CD4-positive, alpha-beta T cell treated with Interleukin-15 for 1 hour (primary cell): ENCODE results near the gene ESAM.

Experiments
- DNase-seq: peaks from one replicate; pipeline ENCODE4 v3.0.0-alpha.2; 2020

Gene ESAM

DNA sequence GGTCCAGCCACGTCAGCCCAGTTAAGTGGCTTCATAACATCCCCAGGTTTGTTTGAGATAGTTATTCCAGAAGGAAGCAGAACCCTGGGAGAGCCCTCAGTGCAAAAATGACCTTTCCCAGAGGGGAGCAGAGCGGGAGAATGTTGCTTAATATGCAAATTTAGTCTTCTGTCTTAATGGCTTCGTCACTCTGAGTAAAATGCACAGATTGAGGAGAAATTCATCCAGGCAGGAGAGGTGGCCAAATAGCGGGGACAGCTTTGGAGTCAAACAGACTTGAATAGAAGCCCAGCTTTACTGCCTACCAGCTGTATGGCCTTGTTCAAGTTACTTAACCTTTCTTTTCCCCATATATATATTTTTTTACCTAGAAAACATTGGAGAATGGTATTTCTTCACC is 34.6 kb downstream of the ESAM start:
- no peak for DNase-seq

DNA sequence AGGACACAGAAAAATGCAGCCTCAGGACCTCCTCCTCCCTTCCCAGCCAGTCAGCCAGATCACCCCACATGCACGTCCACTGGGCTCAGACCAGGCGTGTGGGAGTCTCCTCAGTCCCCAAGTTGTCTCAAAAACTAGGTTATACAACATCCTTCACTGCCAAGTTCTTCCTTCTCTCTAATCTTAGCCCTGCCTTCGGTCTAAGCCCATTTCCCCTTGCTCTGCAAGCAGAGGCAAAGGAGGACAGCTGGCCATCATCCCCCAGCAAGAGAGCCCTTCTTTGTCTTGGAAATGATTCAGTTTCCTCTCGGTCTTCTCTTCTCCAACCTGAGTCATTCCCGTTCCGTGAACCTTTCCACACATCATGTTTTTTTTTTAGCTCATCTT is 36.4 kb downstream of the ESAM start:
- no peak for DNase-seq

DNA sequence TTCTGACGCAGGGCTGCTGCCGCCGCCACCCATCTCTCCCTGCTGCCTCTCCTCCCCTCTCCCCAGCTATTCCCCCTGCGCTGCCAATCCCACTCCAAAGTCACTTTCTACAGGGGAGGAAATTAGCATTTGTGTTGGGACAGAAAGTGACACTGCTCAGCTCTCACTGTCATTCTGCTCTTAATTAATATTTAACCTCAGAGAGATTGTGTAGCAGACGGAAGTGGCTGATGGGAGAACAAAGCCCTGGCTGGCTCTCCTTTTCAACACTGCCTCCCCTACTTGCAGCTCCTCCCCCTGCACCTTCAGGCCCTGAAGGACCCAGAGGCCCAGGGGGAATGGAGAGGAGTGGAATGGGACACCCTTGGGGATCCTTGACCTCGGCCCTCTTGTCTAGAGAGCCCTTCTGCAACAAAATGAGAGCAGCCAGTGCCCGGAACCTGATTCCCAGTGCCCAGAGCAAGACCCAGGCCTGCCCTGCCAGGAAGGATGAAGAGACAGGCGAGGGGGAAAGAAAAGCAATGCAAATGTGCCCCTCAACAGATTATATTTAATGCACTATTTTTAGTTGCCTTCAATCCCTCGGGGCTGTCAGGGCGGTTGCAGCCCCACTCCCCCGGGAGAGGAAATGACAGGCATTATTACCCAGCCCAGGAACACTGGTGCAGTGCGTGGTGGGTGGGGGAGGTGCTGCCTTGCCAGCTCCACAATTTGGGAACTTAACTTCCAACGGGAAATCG is 36.9 kb downstream of the ESAM start:
- no peak for DNase-seq

DNA sequence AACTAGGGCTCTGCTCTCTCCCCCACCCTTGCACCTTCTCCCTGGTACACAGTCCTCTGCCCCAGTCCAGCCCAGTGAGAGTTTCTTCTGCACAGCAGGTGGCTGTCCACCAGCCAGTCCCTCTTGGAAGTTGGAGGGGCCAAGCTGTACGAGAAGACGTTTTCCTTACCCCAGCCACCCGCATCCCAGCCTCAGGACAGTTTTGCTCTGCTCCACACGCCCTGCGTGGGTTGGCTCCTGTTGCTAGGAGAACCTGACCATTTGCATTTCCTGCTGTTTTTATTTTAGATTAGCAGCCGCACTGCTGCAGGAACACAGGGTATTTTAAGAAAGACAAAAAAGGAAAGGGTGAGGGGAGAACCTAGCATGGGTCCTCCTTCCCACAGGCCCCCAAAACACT is 39.9 kb downstream of the ESAM start:
- DNase-seq, result no peak

DNA sequence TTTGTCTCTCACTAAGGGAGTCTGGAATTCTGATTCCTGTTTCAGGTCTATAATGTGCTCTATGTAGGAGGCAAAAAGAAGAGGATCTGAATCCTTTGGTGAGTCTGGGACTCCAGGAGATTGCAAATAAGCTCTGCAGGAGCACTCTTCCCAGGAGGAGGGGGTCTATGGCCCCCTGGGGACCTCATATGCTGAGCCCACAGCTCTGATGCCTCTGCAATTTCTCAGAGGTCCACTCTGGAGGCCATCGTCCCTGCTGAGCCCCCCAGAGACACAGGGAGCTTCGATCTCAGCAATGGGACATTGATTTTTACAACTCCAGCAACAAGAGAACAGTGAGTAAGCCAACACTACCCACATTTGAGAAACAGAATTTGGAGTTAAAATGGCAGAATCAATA is 42.6 kb downstream of the ESAM start:
- no peak for DNase-seq

DNA sequence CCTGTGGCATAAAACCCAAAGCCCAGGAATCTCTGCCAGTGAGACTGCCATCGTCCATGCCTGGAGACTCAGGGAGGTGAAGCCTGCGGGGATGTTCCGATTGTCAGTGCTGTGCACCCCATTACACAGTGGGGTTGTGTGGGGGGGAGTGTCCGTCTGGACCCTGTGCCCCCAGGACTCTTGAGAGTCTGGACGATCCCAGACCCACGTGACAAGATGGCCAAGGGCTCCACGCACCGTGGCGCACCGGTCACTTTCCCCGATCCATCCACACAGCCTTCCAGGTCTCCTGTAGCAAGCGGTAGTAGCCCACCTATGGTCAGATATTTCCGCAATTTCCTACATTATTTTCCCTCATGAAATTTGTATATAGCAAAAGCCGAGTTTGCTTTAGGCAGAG is 43.3 kb downstream of the ESAM start:
- DNase-seq, result no peak

DNA sequence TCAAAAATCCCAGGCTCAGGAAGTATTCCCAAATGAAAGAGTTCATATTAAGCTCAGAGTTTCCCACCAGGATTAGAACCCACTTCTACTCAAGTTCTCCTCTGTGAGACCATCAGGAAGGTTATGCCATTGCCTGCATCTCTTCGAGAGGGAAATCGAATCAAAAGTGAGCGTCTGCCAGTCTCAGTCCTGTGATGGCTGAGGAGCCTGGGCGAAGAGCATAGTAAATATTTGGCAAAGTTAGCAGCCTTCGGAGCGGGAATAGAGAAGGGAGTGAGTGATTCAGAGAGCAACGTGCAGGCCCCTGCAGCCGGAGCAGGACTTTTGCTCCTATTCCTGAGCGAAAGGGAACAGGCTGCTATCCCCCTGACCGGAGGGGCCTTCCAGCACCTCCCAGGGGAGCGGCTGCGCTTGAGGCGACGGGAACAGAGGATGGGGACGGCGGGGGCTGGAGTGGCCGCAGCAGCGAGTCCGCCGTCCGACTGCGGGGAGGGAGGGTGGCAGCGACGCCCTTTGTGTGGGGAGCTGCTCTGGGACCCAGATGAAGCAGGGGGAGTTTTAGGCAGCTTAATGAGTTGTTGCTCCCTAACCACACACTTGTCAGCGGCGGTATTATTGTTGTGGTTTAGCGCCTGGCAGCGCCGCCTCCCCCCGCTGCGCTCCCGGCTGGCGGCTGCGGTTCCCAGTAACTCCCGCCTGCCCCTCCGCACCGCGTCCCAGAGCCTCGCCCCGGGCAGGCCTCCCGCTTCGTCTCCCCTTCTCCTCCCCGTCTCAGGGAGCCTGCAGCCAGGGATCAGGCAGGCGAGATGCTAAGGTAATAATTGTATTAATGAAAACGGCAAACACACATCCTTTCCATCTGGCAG is 44.1 kb downstream of the ESAM start:
- DNase-seq, result no peak

DNA sequence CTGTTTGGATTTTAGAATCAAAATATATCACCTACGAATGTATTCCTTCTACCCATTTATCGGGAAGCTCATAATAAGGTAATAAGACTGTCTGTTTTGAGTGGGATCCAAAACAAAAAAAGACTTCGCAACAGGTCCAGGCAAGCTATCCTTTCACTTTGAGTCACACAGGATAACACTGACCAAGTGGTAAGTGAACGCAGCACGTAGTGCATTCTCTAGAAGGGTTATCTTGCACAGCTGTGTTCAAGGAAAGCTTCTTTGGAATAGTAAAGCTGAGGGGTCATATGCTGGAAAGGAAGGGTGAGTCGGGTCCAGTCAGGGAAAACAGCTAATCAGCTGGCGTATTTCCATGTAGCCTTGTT is 44.7 kb downstream of the ESAM start:
- no peak for DNase-seq

DNA sequence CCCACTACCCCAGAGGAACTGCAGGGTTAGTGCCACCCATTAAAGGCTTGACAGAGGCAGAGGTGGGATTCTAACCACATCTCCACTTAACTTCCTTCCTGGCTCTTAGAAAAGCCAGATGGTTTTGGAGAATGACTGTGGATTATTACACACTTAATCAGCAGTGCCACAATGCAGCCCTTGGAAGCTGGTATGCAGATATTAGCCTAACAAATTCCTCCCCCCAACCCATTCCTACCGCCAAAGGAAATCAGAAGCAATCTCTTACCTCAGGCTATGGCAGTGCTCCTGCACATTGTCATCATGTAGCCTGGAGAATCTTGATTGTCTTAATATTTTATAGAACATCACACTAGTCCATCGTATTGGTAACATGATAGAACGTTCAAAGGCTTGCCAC is 45.5 kb downstream of the ESAM start:
- no peak for DNase-seq

DNA sequence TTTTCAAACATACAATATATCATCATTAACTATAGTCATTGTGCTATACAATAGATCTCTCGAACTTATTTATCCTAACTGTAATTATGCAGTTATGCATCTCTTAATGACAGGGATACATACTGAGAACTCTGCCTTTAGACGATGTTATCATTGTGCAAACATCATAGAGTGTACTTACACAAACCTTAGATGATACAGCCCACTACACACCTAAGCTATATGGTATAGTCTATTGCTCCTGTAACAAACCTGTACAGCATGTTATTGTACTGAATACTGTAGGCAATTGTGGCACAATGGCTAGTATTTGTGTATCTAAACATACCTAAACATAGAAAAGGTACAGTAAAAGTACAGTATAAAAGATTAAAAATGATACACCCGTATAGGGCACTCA is 49.7 kb downstream of the ESAM start:
- no peak for DNase-seq

DNA sequence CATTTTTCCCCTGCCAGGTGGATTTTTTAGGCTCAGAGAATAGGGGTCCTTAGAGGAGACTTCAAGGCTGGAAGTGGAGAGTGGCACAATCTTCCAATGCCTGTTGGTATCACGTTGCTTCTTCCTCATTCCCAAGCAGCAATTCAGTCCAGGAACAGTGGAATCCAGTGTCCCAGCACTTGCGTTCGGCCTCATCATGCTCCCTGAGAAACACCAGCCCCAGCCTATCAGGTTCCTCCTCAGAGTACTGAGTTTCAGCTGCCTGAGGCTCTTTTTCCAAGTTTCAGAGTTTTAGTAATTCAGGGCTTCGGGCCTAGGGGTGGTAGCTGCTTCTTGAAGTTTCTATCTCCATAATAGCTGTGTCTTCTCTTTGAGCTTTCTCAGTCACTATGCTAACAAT is 54.3 kb downstream of the ESAM start:
- DNase-seq, result no peak
